BLaER1 treated with 17β-estradiol and CSF1 and Interleukin-3, amounts not matched to agents 10 nM and 100 nM (cell line): ENCODE results near the gene MSX2.

Experiments used
- H3K27ac ChIP-seq, 11 experiments: shearing (Covaris generic); formaldehyde crosslinking; 2 replicates each; pipeline ENCODE4 v1.8.1; 2022
- H3K27me3 ChIP-seq, 11 experiments: shearing (Covaris generic); formaldehyde crosslinking; 2 replicates each; pipeline ENCODE4 v1.8.1; 2022
- H3K36me3 ChIP-seq, 11 experiments: shearing (Covaris generic); formaldehyde crosslinking; 2 replicates each; pipeline ENCODE4 v1.8.1; 2022
- H3K4me1 ChIP-seq, 10 experiments: shearing (Covaris generic); formaldehyde crosslinking; 2 replicates each; pipeline ENCODE4 v1.8.1; 2022
- H3K4me2 ChIP-seq, 11 experiments: shearing (Covaris generic); formaldehyde crosslinking; 2 replicates each; pipeline ENCODE4 v1.8.1; 2022
- H3K4me3 ChIP-seq, 10 experiments: shearing (Covaris generic); formaldehyde crosslinking; 2 replicates each; pipeline ENCODE4 v1.8.1; 2022
- H3K9ac ChIP-seq, 11 experiments: shearing (Covaris generic); formaldehyde crosslinking; 2 replicates each; pipeline ENCODE4 v1.8.1; 2022
- H3K9me3 ChIP-seq, 11 experiments: shearing (Covaris generic); formaldehyde crosslinking; replicated peaks in 1 of 11; 2 replicates each; pipeline ENCODE4 v1.8.1; 2022
- H4K20me1 ChIP-seq, 11 experiments: shearing (Covaris generic); formaldehyde crosslinking; 2 replicates each; pipeline ENCODE4 v1.8.1; 2022
- Cebpa-rat ChIP-seq, 11 experiments: shearing (Covaris generic); IDR thresholded peaks; 2 replicates each; pipeline ENCODE4 v1.8.1; 2022

Gene MSX2

GRCh38 chr5:174692982-174693422 lies 31.4 kb upstream of the MSX2 start:
- H3K9ac ChIP-seq: no peak overlapping the region
- TF ChIP-seq Cebpa-rat (IDR thresholded peaks at IDR 0.05): no peak
- no peak overlapping the region for H3K4me3 ChIP-seq
- no peaks in the 10 kb centered on the region for H3K36me3 ChIP-seq
- peaks cover 50 to 76% (median 70%) of the 10 kb centered on the region in 11 experiments for H3K27me3 ChIP-seq
- no peak overlapping the region for H3K27ac ChIP-seq
- H3K4me2 ChIP-seq: peak overlapping the region in 2 of 11 experiments; percentile 24 to 40; a peak in 2 of 22 replicates
- no peaks in the 10 kb centered on the region for H4K20me1 ChIP-seq
- peaks cover 0 to 4% (median 0%) of the 10 kb centered on the region in 10 experiments; a peak in 1 of 20 replicates for H3K4me1 ChIP-seq
- H3K9me3 ChIP-seq: no peaks in the 10 kb centered on the region

GRCh38 chr5:174693697-174694385 lies 30.5 kb upstream of the MSX2 start:
- H4K20me1 ChIP-seq: no peaks in the 10 kb centered on the region
- H3K36me3 ChIP-seq: no peaks in the 10 kb centered on the region
- H3K9me3 ChIP-seq: no peaks in the 10 kb centered on the region
- H3K9ac ChIP-seq: no peak overlapping the region
- no peak overlapping the region for H3K4me3 ChIP-seq
- H3K27me3 ChIP-seq: peaks cover 42 to 67% (median 62%) of the 10 kb centered on the region in 11 experiments
- no peak overlapping the region for H3K27ac ChIP-seq
- no peak overlapping the region for H3K4me2 ChIP-seq
- peaks cover 0 to 4% (median 0%) of the 10 kb centered on the region in 10 experiments; a peak in 1 of 20 replicates for H3K4me1 ChIP-seq
- TF ChIP-seq Cebpa-rat (IDR thresholded peaks at IDR 0.05): no peak

GRCh38 chr5:174694611-174695010 lies 29.8 kb upstream of the MSX2 start:
- H3K4me3 ChIP-seq: no peak overlapping the region
- H3K36me3 ChIP-seq: no peaks in the 10 kb centered on the region
- no peak overlapping the region for H3K27ac ChIP-seq
- H3K4me2 ChIP-seq: no peak overlapping the region
- H3K4me1 ChIP-seq: peaks cover 0 to 4% (median 0%) of the 10 kb centered on the region in 10 experiments; a peak in 1 of 20 replicates
- no peaks in the 10 kb centered on the region for H3K9me3 ChIP-seq
- no peaks in the 10 kb centered on the region for H4K20me1 ChIP-seq
- peaks cover 39 to 60% (median 54%) of the 10 kb centered on the region in 11 experiments for H3K27me3 ChIP-seq
- TF ChIP-seq Cebpa-rat (IDR thresholded peaks at IDR 0.05): no peak
- no peak overlapping the region for H3K9ac ChIP-seq

GRCh38 chr5:174698156-174698555 lies 26.2 kb upstream of the MSX2 start:
- no peak overlapping the region for H3K4me2 ChIP-seq
- no peaks in the 10 kb centered on the region for H3K36me3 ChIP-seq
- H3K4me3 ChIP-seq: no peak overlapping the region
- H4K20me1 ChIP-seq: no peaks in the 10 kb centered on the region
- no peak overlapping the region for H3K9ac ChIP-seq
- TF ChIP-seq Cebpa-rat (IDR thresholded peaks at IDR 0.05): no peak
- no peak overlapping the region for H3K27ac ChIP-seq
- no peaks in the 10 kb centered on the region for H3K9me3 ChIP-seq
- no peaks in the 10 kb centered on the region for H3K4me1 ChIP-seq
- peaks cover 17 to 26% (median 22%) of the 10 kb centered on the region in 11 experiments for H3K27me3 ChIP-seq

- Histone ChIP-seq H3K4me2 (no peak overlapping the region), H3K27ac (no peak overlapping the region), H3K4me1 (no peaks in the 10 kb centered on the region), H3K36me3 (no peaks in the 10 kb centered on the region), H3K4me3 (no peak overlapping the region), H4K20me1 (no peaks in the 10 kb centered on the region), H3K9ac (no peak overlapping the region), H3K27me3 (peaks cover 7 to 16% (median 12%) of the 10 kb centered on the region in 11 experiments), H3K9me3 (no peaks in the 10 kb centered on the region)
- no peak for TF ChIP-seq Cebpa-rat (IDR thresholded peaks at IDR 0.05)
Measured at GRCh38 chr5:174699131-174699530, 25.3 kb upstream of the MSX2 start.

- Histone ChIP-seq H3K4me1 (no peaks in the 10 kb centered on the region), H4K20me1 (no peaks in the 10 kb centered on the region), H3K4me3 (no peak overlapping the region), H3K9ac (no peak overlapping the region), H3K36me3 (no peaks in the 10 kb centered on the region), H3K9me3 (no peaks in the 10 kb centered on the region), H3K4me2 (no peak overlapping the region), H3K27ac (no peak overlapping the region), H3K27me3 (no peaks in the 10 kb centered on the region)
- no peak for TF ChIP-seq Cebpa-rat (IDR thresholded peaks at IDR 0.05)
Measured at GRCh38 chr5:174706997-174707572, 17.3 kb upstream of the MSX2 start.

GRCh38 chr5:174707671-174708070 lies 16.7 kb upstream of the MSX2 start:
- no peak overlapping the region for H3K4me3 ChIP-seq
- no peaks in the 10 kb centered on the region for H3K36me3 ChIP-seq
- H3K27ac ChIP-seq: no peak overlapping the region
- H3K27me3 ChIP-seq: no peaks in the 10 kb centered on the region
- H4K20me1 ChIP-seq: no peaks in the 10 kb centered on the region
- no peak overlapping the region for H3K4me2 ChIP-seq
- no peaks in the 10 kb centered on the region for H3K4me1 ChIP-seq
- no peak for TF ChIP-seq Cebpa-rat (IDR thresholded peaks at IDR 0.05)
- no peak overlapping the region for H3K9ac ChIP-seq
- no peaks in the 10 kb centered on the region for H3K9me3 ChIP-seq

GRCh38 chr5:174708476-174709207 lies 15.7 kb upstream of the MSX2 start:
- Histone ChIP-seq H3K9ac (no peak overlapping the region), H3K36me3 (no peaks in the 10 kb centered on the region), H3K27ac (no peak overlapping the region), H3K4me2 (no peak overlapping the region), H3K4me3 (no peak overlapping the region), H3K4me1 (no peaks in the 10 kb centered on the region), H3K9me3 (no peaks in the 10 kb centered on the region), H4K20me1 (no peaks in the 10 kb centered on the region), H3K27me3 (no peaks in the 10 kb centered on the region)
- no peak for TF ChIP-seq Cebpa-rat (IDR thresholded peaks at IDR 0.05)

GRCh38 chr5:174714751-174715150 lies 9.6 kb upstream of the MSX2 start:
- Histone ChIP-seq H3K4me2 (no peak overlapping the region), H3K27ac (no peak overlapping the region), H3K9ac (no peak overlapping the region), H3K36me3 (no peaks in the 10 kb centered on the region), H3K9me3 (no peaks in the 10 kb centered on the region), H4K20me1 (no peaks in the 10 kb centered on the region; a peak in 1 of 22 replicates), H3K27me3 (peaks cover 24 to 26% (median 25%) of the 10 kb centered on the region in 11 experiments), H3K4me3 (no peak overlapping the region), H3K4me1 (no peaks in the 10 kb centered on the region)
- no peak for TF ChIP-seq Cebpa-rat (IDR thresholded peaks at IDR 0.05)
